Stimulated activated effector memory CD8-positive, alpha-beta T cell treated with anti-CD3 and anti-CD28 coated beads, Interleukin-12 subunit alpha, Interleukin-12 subunit beta, amount 100 ng/mL, for 72 hours (primary cell): Measurements from ENCODE around the gene NABP2.
A peak's percentile ranks its signal among the peaks of the same experiment; 100 is the strongest.

ENCODE experiments used
- ATAC-seq: fragments of 150-1000 bp; cut with Tn5 transposase; 2 replicates; pipeline ENCODE4 v1.10.0; 2021
- DNase-seq, 2 donors: peaks; one replicate each; pipeline ENCODE4 v3.0.0; 2021 to 2022; ENCODE audit warnings: low spot score in 2 of 2
- H3K27ac Mint-ChIP-seq: one replicate; pipeline ENCODE4 v1.8.0; 2022; ENCODE audit warnings: mild to moderate bottlenecking, mixed read lengths
- H3K36me3 Mint-ChIP-seq: one replicate; pipeline ENCODE4 v1.8.0; 2022; ENCODE audit warnings: mild to moderate bottlenecking, mixed read lengths
- H3K4me1 Mint-ChIP-seq: one replicate; pipeline ENCODE4 v1.8.0; 2022; ENCODE audit warnings: mixed read lengths
- H3K4me3 Mint-ChIP-seq: one replicate; pipeline ENCODE4 v1.8.0; 2022; ENCODE audit warnings: mild to moderate bottlenecking, mixed read lengths
- H3K9me3 Mint-ChIP-seq: one replicate; pipeline ENCODE4 v1.8.0; 2022; ENCODE audit warnings: mixed read lengths

Gene NABP2

DNA sequence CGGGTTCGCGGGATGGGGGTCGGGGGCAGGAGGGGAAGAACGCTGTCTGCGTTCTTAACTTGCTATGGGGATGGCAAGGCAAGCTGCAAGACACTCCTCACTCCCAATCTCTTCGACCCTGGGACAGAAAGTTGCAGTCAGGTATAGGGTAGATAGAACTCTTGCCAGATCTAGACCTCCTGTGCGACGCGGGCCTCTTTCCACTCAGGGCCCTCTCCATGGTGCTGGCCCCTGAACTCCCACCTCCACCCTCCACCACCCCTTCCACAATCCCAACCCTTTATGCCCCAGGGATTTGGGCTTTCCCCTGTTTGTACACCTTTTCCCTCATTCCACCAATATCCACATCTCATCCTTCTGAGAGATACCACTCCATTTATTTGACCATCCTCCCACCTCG, 812 bp downstream of the NABP2 start:
- Mint-ChIP-seq H3K9me3 (no peaks in the 10 kb centered on the region), H3K36me3 (peaks cover 56% of the 10 kb centered on the region), H3K4me3 (peak overlapping the region; percentile 100), H3K27ac (peak overlapping the region; percentile 95), H3K4me1 (peaks cover 41% of the 10 kb centered on the region)
- ATAC-seq (no peak), DNase-seq (no peak)

- no peak for DNase-seq
- Mint-ChIP-seq H3K36me3 (peaks cover 45% of the 10 kb centered on the region), H3K27ac (no peak overlapping the region), H3K4me3 (no peak overlapping the region), H3K9me3 (no peaks in the 10 kb centered on the region), H3K4me1 (peaks cover 15% of the 10 kb centered on the region)
- ATAC-seq = no peak
Measured at GRCh38 chr12:56229082-56229481, 4.9 kb downstream of the NABP2 start.

DNA sequence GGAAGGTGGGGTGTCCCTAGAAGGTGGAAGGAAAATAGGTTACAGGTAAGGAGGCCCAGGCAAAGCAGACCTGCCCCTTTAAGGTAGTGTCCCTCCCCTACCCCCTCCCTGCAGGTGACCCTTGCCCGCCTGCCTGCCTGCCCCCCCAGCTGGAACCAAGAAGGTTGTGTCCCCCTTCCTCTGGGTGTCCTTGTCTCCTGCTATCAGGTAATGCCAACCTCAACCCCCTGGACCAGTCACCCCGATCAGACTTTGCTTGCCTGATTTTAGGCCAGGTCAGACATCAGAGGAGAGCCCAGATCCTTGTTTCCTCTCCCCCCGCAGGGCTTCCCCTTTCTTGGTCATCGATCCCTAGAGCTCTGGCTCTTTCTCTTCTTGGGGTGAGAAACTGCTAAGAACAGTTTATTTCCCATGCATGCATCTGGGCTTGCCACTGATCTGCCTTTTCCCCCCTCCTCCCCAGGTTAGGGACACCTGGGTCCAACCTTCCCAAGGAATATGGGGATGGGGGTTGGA, 5.8 kb downstream of the NABP2 start, which contains the start of gene SLC39A5:
Gene SLC39A5 (plus strand): TSS at position 136 of the 516 bp plus-strand sequence. CDS start 1,224 bp downstream, outside the sequence.
- H3K27ac Mint-ChIP-seq = no peak within 1 kb of the TSS
- ATAC-seq (no peak), DNase-seq (no peak)
- peaks cover 49% of the 10 kb centered on the region for H3K36me3 Mint-ChIP-seq
- H3K4me3 Mint-ChIP-seq = no peak within 1 kb of the TSS
- no peaks in the 10 kb centered on the region for H3K9me3 Mint-ChIP-seq
- peaks cover 8% of the 10 kb centered on the region for H3K4me1 Mint-ChIP-seq

GRCh38 chr12:56230432-56231183, 6.5 kb downstream of the NABP2 start:
- Mint-ChIP-seq H3K36me3 (peaks cover 46% of the 10 kb centered on the region), H3K27ac (no peak overlapping the region), H3K9me3 (no peaks in the 10 kb centered on the region), H3K4me1 (peaks cover 2% of the 10 kb centered on the region), H3K4me3 (no peak overlapping the region)
- ATAC-seq = no peak
- DNase-seq = no peak

DNA sequence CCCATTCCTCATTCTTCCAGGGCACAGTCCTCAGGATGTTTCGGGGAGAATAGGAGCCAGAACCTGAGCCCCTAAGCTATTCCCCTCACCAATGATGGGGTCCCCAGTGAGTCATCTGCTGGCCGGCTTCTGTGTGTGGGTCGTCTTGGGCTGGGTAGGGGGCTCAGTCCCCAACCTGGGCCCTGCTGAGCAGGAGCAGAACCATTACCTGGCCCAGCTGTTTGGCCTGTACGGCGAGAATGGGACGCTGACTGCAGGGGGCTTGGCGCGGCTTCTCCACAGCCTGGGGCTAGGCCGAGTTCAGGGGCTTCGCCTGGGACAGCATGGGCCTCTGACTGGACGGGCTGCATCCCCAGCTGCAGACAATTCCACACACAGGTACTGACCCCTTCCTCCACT, 7.0 kb downstream of the NABP2 start:
- H3K36me3 Mint-ChIP-seq = peaks cover 40% of the 10 kb centered on the region
- no peaks in the 10 kb centered on the region for H3K4me1 Mint-ChIP-seq
- no peak for DNase-seq
- no peak overlapping the region for H3K4me3 Mint-ChIP-seq
- no peaks in the 10 kb centered on the region for H3K9me3 Mint-ChIP-seq
- ATAC-seq = no peak
- no peak overlapping the region for H3K27ac Mint-ChIP-seq

- no peak for ATAC-seq
- H3K4me3 Mint-ChIP-seq = no peak overlapping the region
- H3K9me3 Mint-ChIP-seq = no peaks in the 10 kb centered on the region
- peak overlapping the region; percentile 82 for H3K27ac Mint-ChIP-seq
- H3K4me1 Mint-ChIP-seq = peaks cover 5% of the 10 kb centered on the region
- DNase-seq = no peak
- H3K36me3 Mint-ChIP-seq = peaks cover 14% of the 10 kb centered on the region
Measured at GRCh38 chr12:56234746-56235436, 10.7 kb downstream of the NABP2 start.

GRCh38 chr12:56236091-56236490, 11.9 kb downstream of the NABP2 start:
- no peaks in the 10 kb centered on the region for H3K9me3 Mint-ChIP-seq
- no peak overlapping the region for H3K4me3 Mint-ChIP-seq

GRCh38 chr12:56236985-56237384, 12.8 kb downstream of the NABP2 start:
- no peaks in the 10 kb centered on the region for H3K9me3 Mint-ChIP-seq
- no peak overlapping the region for H3K4me3 Mint-ChIP-seq
- H3K4me1 Mint-ChIP-seq = peaks cover 5% of the 10 kb centered on the region
- H3K36me3 Mint-ChIP-seq = peaks cover 31% of the 10 kb centered on the region
- peak overlapping the region; percentile 45 for H3K27ac Mint-ChIP-seq
- no peak for DNase-seq
- no peak for ATAC-seq

More at GRCh38 chr12:56236091-56236490, 11.9 kb downstream of the NABP2 start:
- peaks cover 23% of the 10 kb centered on the region for H3K36me3 Mint-ChIP-seq
- DNase-seq = no peak
- H3K4me1 Mint-ChIP-seq = peaks cover 5% of the 10 kb centered on the region
- no peak for ATAC-seq
- peak overlapping the region; percentile 82 for H3K27ac Mint-ChIP-seq

DNA sequence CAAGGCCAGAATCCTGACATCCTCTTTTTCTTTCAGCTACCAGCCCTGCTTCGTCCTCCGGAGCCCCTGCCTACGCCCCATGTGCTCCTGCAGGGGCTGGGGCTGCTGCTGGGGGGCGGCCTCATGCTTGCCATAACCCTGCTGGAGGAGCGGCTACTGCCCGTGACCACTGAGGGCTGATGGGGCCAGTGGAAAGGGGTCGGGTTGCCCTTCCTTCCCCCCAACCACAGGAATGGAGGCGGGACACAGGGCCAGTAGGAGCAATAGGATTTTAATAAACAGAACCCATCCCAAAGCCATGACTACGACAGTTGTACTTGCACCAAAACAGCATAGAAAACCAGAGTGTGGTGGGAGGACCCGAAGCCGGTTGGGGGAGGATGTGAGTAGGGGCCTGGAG, 13.4 kb downstream of the NABP2 start:
- Mint-ChIP-seq H3K4me3 (no peak overlapping the region), H3K9me3 (no peaks in the 10 kb centered on the region), H3K27ac (peak overlapping the region; percentile 45)

DNA sequence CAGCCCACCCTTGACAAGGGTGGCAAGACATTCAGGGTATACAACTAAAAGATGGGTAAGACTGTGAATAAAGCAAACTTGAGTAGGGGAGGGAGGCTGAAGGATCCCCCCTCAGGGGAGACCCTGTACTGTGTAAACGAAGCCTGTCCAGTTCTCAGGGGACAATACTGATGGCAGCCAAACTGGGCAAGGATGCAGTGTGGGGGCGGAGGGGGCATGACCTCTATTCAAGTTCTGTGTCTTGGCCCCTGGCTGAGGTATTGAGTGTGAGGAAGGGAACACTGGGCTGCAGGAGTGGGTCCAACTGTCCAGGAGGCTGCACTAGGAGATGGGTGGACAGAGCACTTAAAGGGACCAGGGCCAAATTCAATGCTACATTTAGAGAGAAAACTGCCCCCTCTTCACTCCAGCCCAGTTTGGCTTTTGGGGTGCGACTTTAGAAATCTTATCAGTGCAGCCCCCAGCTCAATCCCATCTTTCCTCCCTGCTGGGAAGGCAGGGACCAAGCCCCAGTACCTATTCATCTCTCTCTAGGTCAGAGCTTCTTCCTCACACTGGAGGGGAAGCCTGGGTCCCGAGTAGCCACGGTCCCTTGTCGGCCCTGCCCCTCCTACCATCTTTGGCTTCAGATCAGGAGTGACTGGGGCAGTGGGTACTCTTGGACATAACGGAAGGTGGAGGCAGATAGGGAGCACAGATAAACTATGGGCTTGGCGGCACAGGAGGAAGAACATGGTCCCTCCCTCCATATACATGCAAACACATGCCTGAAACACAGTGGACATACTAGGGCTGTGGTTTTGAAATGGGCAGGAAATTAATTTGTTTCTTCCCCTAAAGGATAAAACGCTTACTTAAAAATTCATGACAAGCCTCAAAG, 17.5 kb downstream of the NABP2 start:
- DNase-seq (no peak), ATAC-seq (no peak)
- Mint-ChIP-seq H3K4me3 (no peak overlapping the region), H3K27ac (peak overlapping the region; percentile 79), H3K36me3 (peaks cover 71% of the 10 kb centered on the region), H3K4me1 (peaks cover under 1% of the 10 kb centered on the region), H3K9me3 (no peaks in the 10 kb centered on the region)

More for the DNA sequence above, 13.4 kb downstream of the NABP2 start:
- Mint-ChIP-seq H3K36me3 (peaks cover 37% of the 10 kb centered on the region), H3K4me1 (peaks cover 5% of the 10 kb centered on the region)
- no peak for DNase-seq
- no peak for ATAC-seq

- no peaks in the 10 kb centered on the region for H3K9me3 Mint-ChIP-seq
- no peaks in the 10 kb centered on the region for H3K4me1 Mint-ChIP-seq
- H3K4me3 Mint-ChIP-seq = no peak overlapping the region
- peak overlapping the region; percentile 68 for H3K27ac Mint-ChIP-seq
- ATAC-seq = no peak
- peaks cover 84% of the 10 kb centered on the region for H3K36me3 Mint-ChIP-seq
- no peak for DNase-seq
Measured at GRCh38 chr12:56242986-56243385, 18.8 kb downstream of the NABP2 start.

DNA sequence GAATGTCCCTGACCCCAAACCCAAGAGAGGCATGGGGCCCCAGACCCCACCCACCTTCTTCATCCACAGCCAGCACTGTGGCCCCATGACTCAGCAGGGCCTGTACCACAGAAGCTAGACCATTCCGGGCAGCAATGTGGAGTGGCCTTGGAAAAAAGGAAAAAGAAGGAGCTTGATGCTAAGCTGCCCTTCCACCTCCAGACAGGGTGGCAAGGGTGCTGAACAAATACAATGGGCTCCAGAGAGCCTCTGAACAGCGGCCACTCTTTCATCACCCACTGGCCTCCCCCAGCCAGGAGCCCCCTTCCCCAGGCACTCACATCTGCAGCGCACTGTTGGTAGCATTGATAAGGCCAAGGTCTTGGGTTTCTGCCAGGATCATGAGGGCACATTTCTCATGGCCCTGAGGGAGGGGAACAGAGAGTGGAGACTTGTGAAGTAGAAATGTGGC, 19.6 kb downstream of the NABP2 start:
- no peak overlapping the region for H3K4me3 Mint-ChIP-seq
- H3K4me1 Mint-ChIP-seq = no peaks in the 10 kb centered on the region
- peak overlapping the region; percentile 68 for H3K27ac Mint-ChIP-seq
- H3K36me3 Mint-ChIP-seq = peaks cover 92% of the 10 kb centered on the region
- no peak for DNase-seq
- ATAC-seq = no peak
- H3K9me3 Mint-ChIP-seq = no peaks in the 10 kb centered on the region

DNA sequence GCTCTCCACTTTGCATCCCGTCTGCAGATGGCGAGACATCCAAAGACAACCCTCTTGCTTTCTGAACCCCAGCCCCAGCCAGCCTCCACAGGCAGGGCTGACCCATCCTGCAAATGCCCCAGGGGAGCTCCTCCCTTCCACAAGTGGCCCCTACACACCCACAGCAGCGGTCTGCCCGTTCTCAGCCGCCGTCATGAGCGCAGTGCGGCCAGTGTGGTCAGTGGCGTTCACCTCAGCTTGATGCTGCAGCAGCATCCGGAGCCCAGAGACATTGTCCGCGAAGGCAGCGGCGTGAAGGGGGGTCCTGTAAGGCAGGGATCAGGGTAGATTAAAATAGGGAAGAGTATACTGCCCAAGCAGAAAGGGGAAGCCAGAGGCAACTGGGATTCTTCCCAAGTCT, 20.4 kb downstream of the NABP2 start:
- Mint-ChIP-seq H3K27ac (no peak overlapping the region), H3K4me1 (no peaks in the 10 kb centered on the region), H3K4me3 (no peak overlapping the region), H3K9me3 (no peaks in the 10 kb centered on the region), H3K36me3 (peaks cover 99% of the 10 kb centered on the region)
- ATAC-seq = no peak
- no peak for DNase-seq

DNA sequence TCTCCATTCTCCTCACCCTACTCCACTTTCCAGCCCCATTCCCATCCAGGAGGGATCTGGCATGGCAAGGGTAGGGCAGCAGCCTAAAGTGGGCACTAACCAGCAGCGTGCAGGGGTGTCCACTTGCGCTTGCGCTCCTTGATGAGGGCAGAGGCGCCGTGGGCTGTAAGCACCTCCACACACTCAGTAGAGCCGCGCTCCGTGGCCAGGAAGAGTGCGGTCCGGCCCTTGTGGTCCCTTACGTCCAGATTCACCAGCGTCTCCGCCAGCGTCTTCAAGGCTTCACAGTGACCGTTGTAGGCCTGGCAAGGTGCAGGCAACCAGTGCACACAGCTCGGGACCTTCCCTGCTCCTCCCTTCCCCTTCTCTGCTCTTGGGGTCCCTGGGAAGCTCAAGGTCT, 23.8 kb downstream of the NABP2 start:
- peak overlapping the region; percentile 40 for H3K27ac Mint-ChIP-seq
- H3K4me1 Mint-ChIP-seq = no peaks in the 10 kb centered on the region
- no peak overlapping the region for H3K4me3 Mint-ChIP-seq
- H3K9me3 Mint-ChIP-seq = no peaks in the 10 kb centered on the region
- H3K36me3 Mint-ChIP-seq = peaks cover 99% of the 10 kb centered on the region
- no peak for ATAC-seq
- no peak for DNase-seq

DNA sequence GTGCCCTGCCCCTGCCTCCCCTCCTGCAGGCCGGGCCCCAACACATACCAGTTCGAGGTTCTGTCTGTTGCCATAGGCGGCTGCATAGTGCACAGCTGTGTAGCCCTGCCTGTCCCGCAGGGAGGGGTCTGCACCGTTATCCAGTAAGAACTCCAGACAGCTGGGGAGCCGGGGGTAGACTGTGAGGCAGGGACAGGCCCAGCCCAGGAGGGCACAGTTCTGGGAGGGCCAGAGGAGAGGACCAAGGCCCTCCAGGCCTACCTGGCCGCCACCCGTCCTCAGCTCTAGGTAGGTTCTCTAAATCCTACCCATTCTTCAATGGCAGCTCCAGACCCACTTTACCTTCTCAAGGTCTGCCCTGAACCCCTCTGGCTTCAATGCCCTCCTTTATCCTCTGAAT, 24.6 kb downstream of the NABP2 start:
- ATAC-seq = peak; percentile 34
- Mint-ChIP-seq H3K36me3 (peaks cover 100% of the 10 kb centered on the region), H3K27ac (peak overlapping the region; percentile 63), H3K4me1 (no peaks in the 10 kb centered on the region), H3K9me3 (no peaks in the 10 kb centered on the region), H3K4me3 (no peak overlapping the region)
- no peak for DNase-seq
